Breast epithelium (tissue), 3 donors: ENCODE results near the gene ASTN2.

ENCODE experiments used
- CTCF ChIP-seq, 3 donors: fragments of 450-650 bp; IDR thresholded peaks; one replicate each; pipeline ENCODE4 v1.5.1; 2016 to 2017; ENCODE audit warnings: antibody characterized with exemption in 3 of 3, mild to moderate bottlenecking in 3 of 3, moderate library complexity in 3 of 3
- POLR2A ChIP-seq: fragments of 450-650 bp; IDR thresholded peaks from one replicate; pipeline ENCODE4 v1.6.1; 2016; ENCODE audit warnings: antibody characterized with exemption, mild to moderate bottlenecking, moderate library complexity
- POLR2AphosphoS5 ChIP-seq, 3 donors: sonication (generic); formaldehyde crosslinking; IDR thresholded peaks; one replicate each; pipeline ENCODE4 v1.6.1; 2017; ENCODE audit warnings: antibody characterized with exemption in 3 of 3

- TF ChIP-seq CTCF (IDR thresholded peaks at IDR 0.05) (no peak), POLR2A (no peak), POLR2AphosphoS5 (IDR thresholded peaks at IDR 0.05) (no peak)
Observed at GRCh38 chr9:116875576-116875975, 539.3 kb downstream of the ASTN2 start.
